HepG2 (cell line): ENCODE measurements around the gene DNMBP. TPM values are rescaled to one million over a fixed set of nuclear protein-coding genes. Genes with fewer than 3 reads are reported as not detected.

Source experiments
- ATAC-seq: fragments of 200-7000 bp; cut with Tn5 transposase; 3 replicates; pipeline ENCODE4 v1.9.1; 2020; ENCODE audit warnings: mild to moderate bottlenecking, moderate library complexity
- BruUV-seq: library from RNA; stranded (reverse); fragments of 400-500 nt; replicated peaks from 2 replicates; lab custom pipeline; 2021; lab: Mats Ljungman, UMichigan
- CTCF ChIA-PET: fragments of 300-600 bp; formaldehyde crosslinking; extraction: SDS; loops from one replicate; lab custom pipeline; 2021; ENCODE audit warnings: low total read pairs, inconsistent platforms, low intra/inter-chr PET ratio; lab: Yijun Ruan, JAX
- POLR2A ChIA-PET: fragments of 350-600 bp; sonication (Branson Sonifier 250); formaldehyde crosslinking; loops from one replicate; lab custom pipeline; 2020; ENCODE audit warnings: antibody characterized with exemption, inconsistent platforms; lab: Yijun Ruan, JAX
- DNase-seq: peaks from one replicate; pipeline ENCODE4 v3.0.0-alpha.2; 2015; ENCODE audit warnings: low spot score
- FAIRE-seq: peaks from 3 replicates; lab custom pipeline; 2011; peaks lifted over from hg19 to GRCh38; lab: Jason Lieb, UNC
- H2AFZ ChIP-seq: one replicate; pipeline ENCODE4 v1.6.1; 2011; ENCODE audit warnings: low read length, inconsistent platforms
- H3K27ac ChIP-seq: fragments of 300-600 bp; 3 replicates; pipeline ENCODE4 v1.8.0; 2011; ENCODE audit warnings: mixed run types, mild to moderate bottlenecking, mixed read lengths, low read length, inconsistent platforms; ENCODE audit not compliant: insufficient read depth; ENCODE audit errors: extremely low read length
- H3K27me3 ChIP-seq, 2 experiments: fragments of 200-600 bp in 1 of 2; 2 replicates in 1 of 2; 3 replicates in 1 of 2; pipeline versions ENCODE4 v1.6.0 to v1.8.0; 2011; ENCODE audit warnings: low read length in 2 of 2, mild to moderate bottlenecking in 2 of 2, moderate library complexity in 2 of 2, inconsistent platforms in 1 of 2; ENCODE audit not compliant: insufficient read depth in 2 of 2, control insufficient read depth in 1 of 2
- H3K36me3 ChIP-seq, 2 experiments: fragments of 200-600 bp in 1 of 2; replicated peaks in 1 of 2; 2 replicates in 1 of 2; 3 replicates in 1 of 2; pipeline versions ENCODE4 v1.5.1 to v1.8.0; 2011; ENCODE audit warnings: low read length in 2 of 2, inconsistent platforms in 1 of 2; ENCODE audit not compliant: insufficient read depth in 2 of 2, control insufficient read depth in 1 of 2
- H3K4me1 ChIP-seq: 2 replicates; pipeline ENCODE4 v1.5.1; 2012; ENCODE audit warnings: low read length, inconsistent platforms; ENCODE audit not compliant: insufficient read depth
- H3K4me2 ChIP-seq: 2 replicates; pipeline ENCODE4 v1.6.0; 2011; ENCODE audit warnings: low read depth, low read length, inconsistent platforms
- H3K4me3 ChIP-seq, 3 experiments: fragments of 200-600 bp in 1 of 3; sonication (generic), shearing (Covaris generic) in 1 of 3; replicated peaks in 1 of 3; 2 replicates each; pipeline ENCODE4 v1.5.1; 2011 to 2016; ENCODE audit warnings: low read length in 3 of 3, inconsistent platforms in 2 of 3, low read depth in 2 of 3, mild to moderate bottlenecking in 2 of 3, control low read depth in 1 of 3, mixed read lengths in 1 of 3; ENCODE audit not compliant: insufficient read depth in 1 of 3
- H3K79me2 ChIP-seq: one replicate; pipeline ENCODE4 v1.6.1; 2011; ENCODE audit warnings: low read length, inconsistent platforms; ENCODE audit not compliant: insufficient read depth
- H3K9ac ChIP-seq: 2 replicates; pipeline ENCODE4 v1.6.0; 2011; ENCODE audit warnings: mild to moderate bottlenecking, low read depth, low read length, inconsistent platforms; ENCODE audit not compliant: insufficient read depth
- H3K9me3 ChIP-seq: 2 replicates; pipeline ENCODE4 v1.5.1; 2012; ENCODE audit warnings: mild to moderate bottlenecking, low read length
- H4K20me1 ChIP-seq: 2 replicates; pipeline ENCODE4 v1.6.0; 2011; ENCODE audit warnings: inconsistent platforms, mild to moderate bottlenecking, low read length, moderate library complexity; ENCODE audit not compliant: insufficient read depth
- EP300 ChIP-seq, 3 experiments: sonication (generic) in 1 of 3; formaldehyde crosslinking in 1 of 3; IDR thresholded peaks; 2 replicates each; pipeline versions ENCODE4 v1.5.1 to v1.6.1; 2011 to 2020; ENCODE audit warnings: low read depth in 2 of 3, low read length in 2 of 3, borderline replicate concordance in 1 of 3, improper control_type of control experiment in 1 of 3, mild to moderate bottlenecking in 1 of 3, missing genetic modification reagents in 1 of 3, moderate library complexity in 1 of 3
- ESRRA ChIP-seq: sonication (generic); formaldehyde crosslinking; IDR thresholded peaks from 2 replicates; pipeline ENCODE4 v1.5.1; 2020; ENCODE audit warnings: mild to moderate bottlenecking, low read depth, missing genetic modification reagents
- HMG20B ChIP-seq: conservative IDR thresholded peaks from 2 replicates; pipeline ENCODE4 v1.6.1; 2016; ENCODE audit warnings: missing genetic modification reagents, missing compliant biosample characterization
- MIER2 ChIP-seq: IDR thresholded peaks from 2 replicates; pipeline ENCODE4 v1.6.1; 2016; ENCODE audit warnings: missing biosample characterization, missing genetic modification reagents
- NKX3-1 ChIP-seq: sonication (generic); formaldehyde crosslinking; IDR thresholded peaks from 2 replicates; pipeline ENCODE4 v1.5.0; 2020; ENCODE audit warnings: missing genetic modification reagents
- PTBP1 ChIP-seq: fragments of 200-400 bp; formaldehyde crosslinking; IDR thresholded peaks from 2 replicates; pipeline ENCODE4 v1.6.1; 2018; ENCODE audit warnings: low read length, low read depth; ENCODE audit not compliant: poor library complexity, severe bottlenecking
- RFXAP ChIP-seq: sonication (generic); formaldehyde crosslinking; IDR thresholded peaks from 2 replicates; pipeline ENCODE4 v1.4.0; 2020; ENCODE audit warnings: missing genetic modification reagents, borderline replicate concordance
- SP140L ChIP-seq: sonication (generic); formaldehyde crosslinking; IDR thresholded peaks from 2 replicates; pipeline ENCODE4 v1.4.0; 2020; ENCODE audit warnings: missing genetic modification reagents, borderline replicate concordance
- TAF1 ChIP-seq: sonication (generic); formaldehyde crosslinking; IDR thresholded peaks from 2 replicates; pipeline ENCODE4 v1.4.0; 2020; ENCODE audit warnings: missing genetic modification reagents
- ZNF547 ChIP-seq: sonication (generic); formaldehyde crosslinking; IDR thresholded peaks from 2 replicates; pipeline ENCODE4 v1.5.1; 2020; ENCODE audit warnings: mild to moderate bottlenecking, missing genetic modification reagents
- ZNF572 ChIP-seq: sonication (generic); formaldehyde crosslinking; IDR thresholded peaks from 2 replicates; pipeline ENCODE4 v1.5.1; 2020; ENCODE audit warnings: mild to moderate bottlenecking, missing genetic modification reagents
- WGBS: methylation state at CpG from one replicate; pipeline ENCODE4 v1.1.6; 2017; ENCODE audit warnings: low lambda C conversion rate; 5-methylcytosine and 5-hydroxymethylcytosine counted together
- in situ Hi-C: cut with HindIII; loops from 2 replicates; pipeline ENCODE4 v1.10.0; 2017; ENCODE audit warnings: low pct_unique_long_range_greater_than_20kb; ENCODE audit not compliant: extremely low pct_ligation_motif_present
- intact Hi-C: fragments of 100-400 bp; cut with micrococcal nuclease; formaldehyde crosslinking; loops from one replicate; pipeline ENCODE4 v1.10.0; 2022; ENCODE audit not compliant: unreplicated experiment
- polyA plus RNA-seq, 8 experiments: library from polyadenylated mRNA; depleted of rRNA in 3 of 8; stranded (reverse) in 7 of 8; unstranded in 1 of 8; fragments of >200 nt; fragmentation: Illumina TruSeq in 4 of 8; extraction: Trizol in 4 of 8; gene quantifications; 2 replicates each; pipeline versions ENCODE4 v1.2.1 to v1.2.3, GENCODE V29; 2011 to 2016; ENCODE audit warnings: low read depth in 4 of 8, missing spikeins in 1 of 8, mixed read lengths in 1 of 8; ENCODE audit not compliant: insufficient read depth in 1 of 8
- total RNA-seq, 5 experiments: library from RNA; depleted of rRNA; stranded (reverse); fragments of >200 nt; fragmentation: Illumina TruSeq; extraction: Trizol; gene quantifications; 2 replicates each; pipeline ENCODE4 v1.2.3, GENCODE V29; 2016; ENCODE audit warnings: low read depth in 1 of 5
- TF ChIP-seq, protein P1 (sequence below): sonication (generic); formaldehyde crosslinking; IDR thresholded peaks from 2 replicates; pipeline ENCODE4 v1.5.0; 2020; ENCODE audit warnings: mild to moderate bottlenecking, missing genetic modification reagents
- TF ChIP-seq, protein P2 (sequence below): sonication (generic); formaldehyde crosslinking; IDR thresholded peaks from 2 replicates; pipeline ENCODE4 v1.4.0; 2020; ENCODE audit warnings: missing genetic modification reagents
- TF ChIP-seq, protein P3 (sequence below): sonication (generic); formaldehyde crosslinking; IDR thresholded peaks from 2 replicates; pipeline ENCODE4 v1.4.0; 2020; ENCODE audit warnings: mild to moderate bottlenecking, low read depth, missing genetic modification reagents
- TF ChIP-seq, protein P4 (sequence below): sonication (generic); formaldehyde crosslinking; IDR thresholded peaks from 2 replicates; pipeline ENCODE4 v1.4.0; 2020; ENCODE audit warnings: missing genetic modification reagents

The DNMBP gene
- total and polyA plus RNA-seq, 2 of the 13 experiments (the other 11 are each of a cell fraction or from before 2014, with no cell fraction given) = 3.6 to 6.3 TPM

DNA sequence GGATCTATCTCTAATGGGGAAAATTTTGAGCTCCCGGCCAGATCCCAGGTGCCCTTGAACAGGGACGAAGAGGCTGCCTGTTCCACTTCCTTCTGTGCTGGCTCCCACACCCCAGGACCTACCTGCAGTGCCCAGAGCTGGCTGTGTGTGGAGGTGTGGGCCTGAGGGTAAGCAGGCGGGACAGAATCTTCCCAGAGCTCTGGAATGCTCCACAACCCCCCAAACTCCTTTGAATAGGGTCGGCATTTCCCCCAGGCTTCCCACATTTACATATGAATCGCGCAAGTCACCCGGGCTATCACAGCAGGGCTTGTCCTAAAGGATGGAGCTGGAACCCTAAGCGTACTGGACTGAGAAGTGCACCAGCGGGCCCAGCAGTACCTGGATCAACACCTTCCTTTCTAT is 95.9 kb downstream of the DNMBP start:
- ATAC-seq = peak; percentile 54; the same call in 2 of the 3 replicates
- H4K20me1 ChIP-seq = no peaks in the 10 kb centered on the region
- in situ Hi-C loops = no loop called here
- no peak overlapping the region for H2AFZ ChIP-seq
- 92% methylated on average over 9 of the region's 9 CpGs for WGBS
- DNase-seq = no peak
- no peaks in the 10 kb centered on the region for H3K79me2 ChIP-seq
- no peak overlapping the region for H3K9ac ChIP-seq
- H3K9me3 ChIP-seq = no peaks in the 10 kb centered on the region
- BruUV-seq = no TSS peak
- CTCF ChIA-PET = no interaction called here
- H3K4me3 ChIP-seq = no peak overlapping the region
- H3K4me2 ChIP-seq = no peak overlapping the region
- no peaks in the 10 kb centered on the region for H3K4me1 ChIP-seq
- no peak for FAIRE-seq
- intact Hi-C loops = no loop called here
- H3K27me3 ChIP-seq = no peaks in the 10 kb centered on the region
- POLR2A ChIA-PET = no interaction called here
- H3K27ac ChIP-seq = no peak overlapping the region
- H3K36me3 ChIP-seq = peaks cover 5% of the 10 kb centered on the region in 2 experiments; a peak in 4 of 5 replicates
- TF ChIP-seq, protein P1, sequence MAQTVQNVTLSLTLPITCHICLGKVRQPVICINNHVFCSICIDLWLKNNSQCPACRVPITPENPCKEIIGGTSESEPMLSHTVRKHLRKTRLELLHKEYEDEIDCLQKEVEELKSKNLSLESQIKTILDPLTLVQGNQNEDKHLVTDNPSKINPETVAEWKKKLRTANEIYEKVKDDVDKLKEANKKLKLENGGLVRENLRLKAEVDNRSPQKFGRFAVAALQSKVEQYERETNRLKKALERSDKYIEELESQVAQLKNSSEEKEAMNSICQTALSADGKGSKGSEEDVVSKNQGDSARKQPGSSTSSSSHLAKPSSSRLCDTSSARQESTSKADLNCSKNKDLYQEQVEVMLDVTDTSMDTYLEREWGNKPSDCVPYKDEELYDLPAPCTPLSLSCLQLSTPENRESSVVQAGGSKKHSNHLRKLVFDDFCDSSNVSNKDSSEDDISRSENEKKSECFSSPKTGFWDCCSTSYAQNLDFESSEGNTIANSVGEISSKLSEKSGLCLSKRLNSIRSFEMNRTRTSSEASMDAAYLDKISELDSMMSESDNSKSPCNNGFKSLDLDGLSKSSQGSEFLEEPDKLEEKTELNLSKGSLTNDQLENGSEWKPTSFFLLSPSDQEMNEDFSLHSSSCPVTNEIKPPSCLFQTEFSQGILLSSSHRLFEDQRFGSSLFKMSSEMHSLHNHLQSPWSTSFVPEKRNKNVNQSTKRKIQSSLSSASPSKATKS (CRISPR knock-in tag) = no peak
- no peak for TF ChIP-seq RFXAP (CRISPR knock-in tag)
- TF ChIP-seq, protein P2, sequence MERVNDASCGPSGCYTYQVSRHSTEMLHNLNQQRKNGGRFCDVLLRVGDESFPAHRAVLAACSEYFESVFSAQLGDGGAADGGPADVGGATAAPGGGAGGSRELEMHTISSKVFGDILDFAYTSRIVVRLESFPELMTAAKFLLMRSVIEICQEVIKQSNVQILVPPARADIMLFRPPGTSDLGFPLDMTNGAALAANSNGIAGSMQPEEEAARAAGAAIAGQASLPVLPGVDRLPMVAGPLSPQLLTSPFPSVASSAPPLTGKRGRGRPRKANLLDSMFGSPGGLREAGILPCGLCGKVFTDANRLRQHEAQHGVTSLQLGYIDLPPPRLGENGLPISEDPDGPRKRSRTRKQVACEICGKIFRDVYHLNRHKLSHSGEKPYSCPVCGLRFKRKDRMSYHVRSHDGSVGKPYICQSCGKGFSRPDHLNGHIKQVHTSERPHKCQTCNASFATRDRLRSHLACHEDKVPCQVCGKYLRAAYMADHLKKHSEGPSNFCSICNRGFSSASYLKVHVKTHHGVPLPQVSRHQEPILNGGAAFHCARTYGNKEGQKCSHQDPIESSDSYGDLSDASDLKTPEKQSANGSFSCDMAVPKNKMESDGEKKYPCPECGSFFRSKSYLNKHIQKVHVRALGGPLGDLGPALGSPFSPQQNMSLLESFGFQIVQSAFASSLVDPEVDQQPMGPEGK = no peak
- TF ChIP-seq ESRRA (CRISPR knock-in tag) = no peak
- TF ChIP-seq HMG20B (CRISPR knock-in tag) = no peak
- TF ChIP-seq ZNF572 (CRISPR knock-in tag) = no peak
- TF ChIP-seq SP140L = no peak
- TF ChIP-seq NKX3-1 (CRISPR knock-in tag) = no peak
- TF ChIP-seq TAF1 (CRISPR knock-in tag) = no peak
- TF ChIP-seq, protein P3, sequence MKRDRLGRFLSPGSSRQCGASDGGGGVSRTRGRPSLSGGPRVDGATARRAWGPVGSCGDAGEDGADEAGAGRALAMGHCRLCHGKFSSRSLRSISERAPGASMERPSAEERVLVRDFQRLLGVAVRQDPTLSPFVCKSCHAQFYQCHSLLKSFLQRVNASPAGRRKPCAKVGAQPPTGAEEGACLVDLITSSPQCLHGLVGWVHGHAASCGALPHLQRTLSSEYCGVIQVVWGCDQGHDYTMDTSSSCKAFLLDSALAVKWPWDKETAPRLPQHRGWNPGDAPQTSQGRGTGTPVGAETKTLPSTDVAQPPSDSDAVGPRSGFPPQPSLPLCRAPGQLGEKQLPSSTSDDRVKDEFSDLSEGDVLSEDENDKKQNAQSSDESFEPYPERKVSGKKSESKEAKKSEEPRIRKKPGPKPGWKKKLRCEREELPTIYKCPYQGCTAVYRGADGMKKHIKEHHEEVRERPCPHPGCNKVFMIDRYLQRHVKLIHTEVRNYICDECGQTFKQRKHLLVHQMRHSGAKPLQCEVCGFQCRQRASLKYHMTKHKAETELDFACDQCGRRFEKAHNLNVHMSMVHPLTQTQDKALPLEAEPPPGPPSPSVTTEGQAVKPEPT (CRISPR knock-in tag) = no peak
- TF ChIP-seq ZNF547 (CRISPR knock-in tag) = no peak
- TF ChIP-seq, protein P4, sequence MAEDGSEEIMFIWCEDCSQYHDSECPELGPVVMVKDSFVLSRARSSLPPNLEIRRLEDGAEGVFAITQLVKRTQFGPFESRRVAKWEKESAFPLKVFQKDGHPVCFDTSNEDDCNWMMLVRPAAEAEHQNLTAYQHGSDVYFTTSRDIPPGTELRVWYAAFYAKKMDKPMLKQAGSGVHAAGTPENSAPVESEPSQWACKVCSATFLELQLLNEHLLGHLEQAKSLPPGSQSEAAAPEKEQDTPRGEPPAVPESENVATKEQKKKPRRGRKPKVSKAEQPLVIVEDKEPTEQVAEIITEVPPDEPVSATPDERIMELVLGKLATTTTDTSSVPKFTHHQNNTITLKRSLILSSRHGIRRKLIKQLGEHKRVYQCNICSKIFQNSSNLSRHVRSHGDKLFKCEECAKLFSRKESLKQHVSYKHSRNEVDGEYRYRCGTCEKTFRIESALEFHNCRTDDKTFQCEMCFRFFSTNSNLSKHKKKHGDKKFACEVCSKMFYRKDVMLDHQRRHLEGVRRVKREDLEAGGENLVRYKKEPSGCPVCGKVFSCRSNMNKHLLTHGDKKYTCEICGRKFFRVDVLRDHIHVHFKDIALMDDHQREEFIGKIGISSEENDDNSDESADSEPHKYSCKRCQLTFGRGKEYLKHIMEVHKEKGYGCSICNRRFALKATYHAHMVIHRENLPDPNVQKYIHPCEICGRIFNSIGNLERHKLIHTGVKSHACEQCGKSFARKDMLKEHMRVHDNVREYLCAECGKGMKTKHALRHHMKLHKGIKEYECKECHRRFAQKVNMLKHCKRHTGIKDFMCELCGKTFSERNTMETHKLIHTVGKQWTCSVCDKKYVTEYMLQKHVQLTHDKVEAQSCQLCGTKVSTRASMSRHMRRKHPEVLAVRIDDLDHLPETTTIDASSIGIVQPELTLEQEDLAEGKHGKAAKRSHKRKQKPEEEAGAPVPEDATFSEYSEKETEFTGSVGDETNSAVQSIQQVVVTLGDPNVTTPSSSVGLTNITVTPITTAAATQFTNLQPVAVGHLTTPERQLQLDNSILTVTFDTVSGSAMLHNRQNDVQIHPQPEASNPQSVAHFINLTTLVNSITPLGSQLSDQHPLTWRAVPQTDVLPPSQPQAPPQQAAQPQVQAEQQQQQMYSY (CRISPR knock-in tag) = no peak
- TF ChIP-seq EP300 (IDR thresholded peaks at IDR 0.05; ENCODE audit: low read depth in 2 of 2, low read length in 2 of 2) = no peak
- no peak for TF ChIP-seq EP300 (CRISPR knock-in tag; IDR thresholded peaks at IDR 0.05; ENCODE audit: borderline replicate concordance)
- no peak for TF ChIP-seq MIER2 (CRISPR knock-in tag)
- TF ChIP-seq PTBP1 = no peak
